Right atrium auricular region (tissue), 2 donors: ENCODE results near the gene RAB1A. TPM values are rescaled to one million over a fixed set of nuclear protein-coding genes. Genes with fewer than 3 reads are reported as not detected.

Source experiments
- DNase-seq: peaks from one replicate; pipeline ENCODE4 v3.0.0-alpha.2; 2019; ENCODE audit warnings: low spot score
- H3K27ac ChIP-seq, 2 donors: fragments of 200-600 bp; sonication (generic); 1 replicate in 1 of 2; 2 replicates in 1 of 2; pipeline ENCODE4 v1.5.1; 2016 to 2019
- H3K27me3 ChIP-seq, 2 donors: fragments of 200-600 bp; sonication (generic); one replicate each; pipeline versions ENCODE4 v1.5.1 to v1.6.0; 2017 to 2019
- H3K36me3 ChIP-seq: fragments of 200-600 bp; sonication (generic); one replicate; pipeline ENCODE4 v1.5.1; 2016
- H3K4me1 ChIP-seq, 2 donors: fragments of 200-600 bp; sonication (generic); one replicate each; pipeline versions ENCODE4 v1.5.1 to v1.6.0; 2017 to 2019
- H3K4me3 ChIP-seq, 2 donors: fragments of 200-600 bp; sonication (generic); 1 replicate in 1 of 2; 2 replicates in 1 of 2; pipeline ENCODE4 v1.5.1; 2017 to 2019; ENCODE audit warnings: mild to moderate bottlenecking in 1 of 2, moderate library complexity in 1 of 2
- H3K9me3 ChIP-seq, 2 donors: fragments of 200-600 bp; sonication (generic); one replicate each; pipeline ENCODE4 v1.5.1; 2019
- CTCF ChIP-seq, 2 donors: fragments of 200-600 bp; sonication (generic); IDR thresholded peaks; one replicate each; pipeline ENCODE4 v1.5.1; 2019; ENCODE audit warnings: antibody characterized with exemption in 2 of 2
- total RNA-seq, 2 donors: library from RNA; depleted of rRNA; stranded (reverse); fragments of >200 nt; gene quantifications; one replicate each; pipeline ENCODE4 v1.1.0, GENCODE V29; 2016

The RAB1A gene
- total RNA-seq, 2 donors from 2014 or later = 69.6 to 73.8 TPM

GRCh38 chr2:65098741-65099140 is 31.2 kb downstream of the RAB1A start:
- Histone ChIP-seq H3K27ac (no peak overlapping the region), H3K9me3 (no peaks in the 10 kb centered on the region), H3K4me3 (no peak overlapping the region), H3K27me3 (no peaks in the 10 kb centered on the region), H3K36me3 (peaks cover 54% of the 10 kb centered on the region), H3K4me1 (peaks cover 0 to 10% of the 10 kb centered on the region in 2 donors)
- TF ChIP-seq CTCF (IDR thresholded peaks at IDR 0.05) = no peak
- no peak for DNase-seq

- Histone ChIP-seq H3K9me3 (no peaks in the 10 kb centered on the region), H3K4me1 (peaks cover 0 to 8% of the 10 kb centered on the region in 2 donors), H3K36me3 (peaks cover 55% of the 10 kb centered on the region), H3K27me3 (no peaks in the 10 kb centered on the region), H3K27ac (no peak overlapping the region), H3K4me3 (no peak overlapping the region)
- TF ChIP-seq CTCF (IDR thresholded peaks at IDR 0.05) = no peak
- no peak for DNase-seq
Observed at GRCh38 chr2:65097844-65098243, 32.1 kb downstream of the RAB1A start.

GRCh38 chr2:65096948-65097347 is 33.0 kb downstream of the RAB1A start:
- Histone ChIP-seq H3K4me1 (peaks cover 0 to 4% of the 10 kb centered on the region in 2 donors), H3K27ac (no peak overlapping the region), H3K36me3 (peaks cover 55% of the 10 kb centered on the region), H3K4me3 (no peak overlapping the region), H3K27me3 (no peaks in the 10 kb centered on the region), H3K9me3 (no peaks in the 10 kb centered on the region)
- no peak for DNase-seq
- no peak for TF ChIP-seq CTCF (IDR thresholded peaks at IDR 0.05)

GRCh38 chr2:65093211-65093610 is 36.7 kb downstream of the RAB1A start:
- peaks cover 53% of the 10 kb centered on the region for H3K36me3 ChIP-seq
- no peak overlapping the region for H3K4me3 ChIP-seq
- H3K9me3 ChIP-seq = no peaks in the 10 kb centered on the region
- no peak overlapping the region for H3K27ac ChIP-seq
- no peaks in the 10 kb centered on the region for H3K27me3 ChIP-seq
- peaks cover 0 to under 1% of the 10 kb centered on the region in 2 donors for H3K4me1 ChIP-seq
- no peak for TF ChIP-seq CTCF (IDR thresholded peaks at IDR 0.05)
- no peak for DNase-seq

GRCh38 chr2:65092791-65093190 is 37.1 kb downstream of the RAB1A start:
- DNase-seq = no peak
- no peak overlapping the region for H3K27ac ChIP-seq
- no peak for TF ChIP-seq CTCF (IDR thresholded peaks at IDR 0.05)
- no peaks in the 10 kb centered on the region for H3K9me3 ChIP-seq
- no peaks in the 10 kb centered on the region for H3K27me3 ChIP-seq
- H3K4me1 ChIP-seq = peaks cover 0 to under 1% of the 10 kb centered on the region in 2 donors
- H3K4me3 ChIP-seq = no peak overlapping the region
- peaks cover 57% of the 10 kb centered on the region for H3K36me3 ChIP-seq

- H3K4me3 ChIP-seq = no peak overlapping the region
- no peak for DNase-seq
- no peak for TF ChIP-seq CTCF (IDR thresholded peaks at IDR 0.05)
- H3K9me3 ChIP-seq = no peaks in the 10 kb centered on the region
- H3K27ac ChIP-seq = no peak overlapping the region
- H3K36me3 ChIP-seq = peaks cover 87% of the 10 kb centered on the region
- no peaks in the 10 kb centered on the region for H3K27me3 ChIP-seq
- H3K4me1 ChIP-seq = peaks cover 0 to 4% of the 10 kb centered on the region in 2 donors
Observed at GRCh38 chr2:65085148-65085547, 44.8 kb downstream of the RAB1A start.
